HCT116 (cell line): ENCODE results near the gene ESPN.

Experiments
- CBX3 ChIP-seq: IDR thresholded peaks from 2 replicates; pipeline ENCODE4 v1.6.1; 2012; ENCODE audit warnings: low read depth
- CTCF ChIP-seq, 3 experiments: fragments of 200-600 bp in 1 of 3; sonication (generic) in 1 of 3; IDR thresholded peaks in 2 of 3; conservative IDR thresholded peaks in 1 of 3; 2 replicates each; pipeline ENCODE4 v1.5.1; 2012 to 2017; ENCODE audit warnings: low read depth in 2 of 3, low read length in 2 of 3, antibody characterized with exemption in 1 of 3, borderline replicate concordance in 1 of 3, control low read depth in 1 of 3, mild to moderate bottlenecking in 1 of 3, mixed read lengths in 1 of 3, mixed run types in 1 of 3, moderate library complexity in 1 of 3; ENCODE audit not compliant: insufficient read depth in 1 of 3
- EZH2 ChIP-seq: fragments of 200-600 bp; sonication (generic); IDR thresholded peaks from 2 replicates; pipeline ENCODE4 v1.6.1; 2017; ENCODE audit warnings: antibody characterized with exemption, mixed run types
- JUND ChIP-seq: IDR thresholded peaks from 2 replicates; pipeline ENCODE4 v1.6.1; 2012
- MAX ChIP-seq: IDR thresholded peaks from 2 replicates; pipeline ENCODE4 v1.6.1; 2012
- POLR2A ChIP-seq: IDR thresholded peaks from 2 replicates; pipeline ENCODE4 v1.7.0; 2011; ENCODE audit warnings: borderline replicate concordance; ENCODE audit not compliant: insufficient read depth, insufficient read length; ENCODE audit errors: extremely low read depth
- POLR2AphosphoS5 ChIP-seq: IDR thresholded peaks from 2 replicates; pipeline ENCODE4 v1.6.1; 2011; ENCODE audit warnings: mild to moderate bottlenecking, low read depth, low read length, moderate library complexity
- RAD21 ChIP-seq: IDR thresholded peaks from 2 replicates; pipeline ENCODE4 v1.6.1; 2012; ENCODE audit warnings: low read depth, mild to moderate bottlenecking
- REST ChIP-seq: IDR thresholded peaks from 2 replicates; pipeline ENCODE4 v1.6.1; 2012; ENCODE audit warnings: low read depth
- YY1 ChIP-seq: IDR thresholded peaks from 2 replicates; pipeline ENCODE4 v1.6.1; 2011; ENCODE audit warnings: low read length, low read depth, moderate library complexity, mild to moderate bottlenecking; ENCODE audit not compliant: insufficient replicate concordance; ENCODE audit errors: extremely low read depth

GRCh38 chr1:6401673-6402072 lies 22.9 kb upstream of the ESPN start:
- TF ChIP-seq YY1 (no peak), CTCF (IDR thresholded peaks at IDR 0.05 in 2 of 3, conservative IDR thresholded peaks at IDR 0.05 in 1 of 3; ENCODE audit: borderline replicate concordance in 1 of 3, insufficient read depth in 1 of 3, low read depth in 2 of 3, low read length in 2 of 3) (no peak), REST (no peak), JUND (no peak), POLR2A (no peak), CBX3 (no peak), RAD21 (no peak), POLR2AphosphoS5 (no peak), MAX (no peak), EZH2 (no peak)
